Vagina (tissue), 2 donors: ENCODE data around the gene WDR91. TPM values are rescaled to one million over a fixed set of nuclear protein-coding genes. Genes with fewer than 3 reads are reported as not detected.

Source experiments
- DNase-seq, 2 donors: peaks; one replicate each; pipeline ENCODE4 v3.0.0-alpha.2; 2017; ENCODE audit errors: extremely low spot score in 2 of 2
- H3K27ac ChIP-seq: fragments of 200-600 bp; sonication (generic); one replicate; pipeline ENCODE4 v1.5.1; 2019
- H3K27me3 ChIP-seq: fragments of 200-600 bp; sonication (generic); one replicate; pipeline ENCODE4 v1.5.1; 2019
- H3K36me3 ChIP-seq, 2 donors: fragments of 200-600 bp; sonication (generic); one replicate each; pipeline ENCODE4 v1.5.1; 2017 to 2019
- H3K4me1 ChIP-seq: fragments of 200-600 bp; sonication (generic); one replicate; pipeline ENCODE4 v1.5.1; 2019
- H3K4me3 ChIP-seq, 2 donors: fragments of 200-600 bp; sonication (generic); 1 replicate in 1 of 2; 2 replicates in 1 of 2; pipeline ENCODE4 v1.5.1; 2016 to 2019
- H3K9me3 ChIP-seq: fragments of 200-600 bp; sonication (generic); one replicate; pipeline ENCODE4 v1.5.1; 2019
- CTCF ChIP-seq, 3 experiments: fragments of 450-650 bp in 2 of 3; fragments of 200-600 bp in 1 of 3; sonication (generic) in 1 of 3; IDR thresholded peaks; one replicate each; pipeline ENCODE4 v1.5.1; 2017 to 2019; ENCODE audit warnings: antibody characterized with exemption in 3 of 3, mild to moderate bottlenecking in 2 of 3, moderate library complexity in 2 of 3
- POLR2A ChIP-seq, 2 donors: fragments of 450-650 bp; IDR thresholded peaks; one replicate each; pipeline ENCODE4 v1.6.1; 2017; ENCODE audit warnings: antibody characterized with exemption in 2 of 2, mild to moderate bottlenecking in 2 of 2, moderate library complexity in 2 of 2
- POLR2AphosphoS5 ChIP-seq, 2 donors: sonication (generic); formaldehyde crosslinking; IDR thresholded peaks; one replicate each; pipeline ENCODE4 v1.9.0; 2017; ENCODE audit warnings: antibody characterized with exemption in 2 of 2, mild to moderate bottlenecking in 2 of 2, low read depth in 1 of 2; ENCODE audit not compliant: insufficient read depth in 1 of 2
- intact Hi-C: fragments of 100-400 bp; cut with DNase I; formaldehyde crosslinking; loops from one replicate; pipeline ENCODE4 v1.15.1; 2023
- microRNA-seq: library from miRNA; unstranded; fragments of <30 nt; microRNA quantifications from one replicate; pipeline ENCODE4, GENCODE V29; 2017; ENCODE audit warnings: borderline number of aligned reads, borderline replicate concordance
- small RNA-seq: library from RNA; depleted of rRNA; stranded (forward); fragments of <200 nt; gene quantifications from one replicate; pipeline ENCODE3, GENCODE V24; 2016
- total RNA-seq: library from RNA; depleted of rRNA; stranded (reverse); fragments of >200 nt; gene quantifications from one replicate; pipeline ENCODE4 v1.2.3, GENCODE V29; 2016

The WDR91 gene
- total RNA-seq, 1 donor from 2014 or later = 31.2 TPM

DNA sequence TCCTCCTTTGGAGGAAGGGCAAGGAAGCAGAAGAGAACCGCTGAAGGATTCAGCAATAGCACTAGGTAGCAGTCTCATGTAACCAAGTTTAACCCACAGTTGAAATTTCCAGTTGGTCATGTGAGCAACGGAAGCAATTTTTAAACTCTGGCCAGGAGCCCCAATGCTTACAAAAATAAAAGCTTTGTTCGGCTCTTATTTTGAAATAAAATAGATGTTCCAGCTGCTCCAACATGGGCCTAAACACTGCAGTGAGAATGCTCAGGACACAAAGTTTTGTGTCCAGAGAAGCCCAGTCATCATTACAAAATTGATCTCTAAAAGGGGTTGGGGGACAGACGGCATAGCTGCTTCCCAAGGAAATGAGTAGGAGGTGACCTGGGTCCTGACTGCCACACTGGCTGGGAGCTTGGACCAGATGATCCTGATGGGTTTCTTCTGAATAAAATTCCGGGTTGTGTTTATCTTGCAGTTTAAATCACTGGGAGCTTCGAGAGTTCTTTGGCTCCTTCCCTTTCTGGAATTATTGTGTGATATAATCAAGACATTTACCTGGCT, 63.9 kb downstream of the WDR91 start:
- no peaks in the 10 kb centered on the region for H3K27me3 ChIP-seq
- peaks cover 0 to 1% of the 10 kb centered on the region in 2 donors for H3K36me3 ChIP-seq
- peak overlapping the region; percentile 95 for H3K27ac ChIP-seq
- TF ChIP-seq CTCF (IDR thresholded peaks at IDR 0.05) = no peak
- TF ChIP-seq POLR2AphosphoS5 (IDR thresholded peaks at IDR 0.05; ENCODE audit: insufficient read depth in 1 of 2, low read depth in 1 of 2) = peak in 1 of 2 donors; percentile 11
- intact Hi-C loops = no loop called here
- H3K4me3 ChIP-seq = peak overlapping the region; percentile 53 to 57
- no peak for DNase-seq
- H3K9me3 ChIP-seq = no peaks in the 10 kb centered on the region
- peaks cover 38% of the 10 kb centered on the region for H3K4me1 ChIP-seq

- no peak for TF ChIP-seq CTCF (IDR thresholded peaks at IDR 0.05)
- peak in 1 of 2 donors; percentile 45 for TF ChIP-seq POLR2AphosphoS5 (IDR thresholded peaks at IDR 0.05; ENCODE audit: insufficient read depth in 1 of 2, low read depth in 1 of 2)
- TF ChIP-seq POLR2A (IDR thresholded peaks at IDR 0.05) = no peak
- Histone ChIP-seq H3K27me3 (no peaks in the 10 kb centered on the region), H3K9me3 (no peaks in the 10 kb centered on the region), H3K27ac (peak overlapping the region; percentile 17), H3K4me1 (peaks cover 21% of the 10 kb centered on the region), H3K36me3 (no peaks in the 10 kb centered on the region), H3K4me3 (no peak overlapping the region)
- no peak for DNase-seq
- intact Hi-C loops = no loop called here
These were observed 67.2 kb downstream of the WDR91 start for GRCh38 chr7:135143885-135144668.

Small RNA genes within 50 kb of the gene (microRNA-seq; reads per million reads assigned to microRNA genes)
- not detected for gene MIR6509

Small RNA genes within 50 kb of the gene (small RNA-seq; reads per million reads assigned to genes)
- gene MIR6509 = not detected

Other genes with a start within 250 kb of the WDR91 start
- 4.9 TPM for gene AGBL3, start 225.0 kb downstream of the WDR91 start, total RNA-seq
- gene TMEM140, start 63.5 kb downstream of the WDR91 start, total RNA-seq = 20.4 TPM
- gene CYREN, start 40.8 kb downstream of the WDR91 start, total RNA-seq = 33.4 TPM
- gene STRA8, start 22.3 kb upstream of the WDR91 start, total RNA-seq = not detected